Fibroblast of skin of scalp (primary cell): Measurements from ENCODE around the gene ANKS6.

Experiments
- DNase-seq: peaks from one replicate; pipeline ENCODE4 v3.0.0-alpha.2; 2013

The ANKS6 gene

DNA sequence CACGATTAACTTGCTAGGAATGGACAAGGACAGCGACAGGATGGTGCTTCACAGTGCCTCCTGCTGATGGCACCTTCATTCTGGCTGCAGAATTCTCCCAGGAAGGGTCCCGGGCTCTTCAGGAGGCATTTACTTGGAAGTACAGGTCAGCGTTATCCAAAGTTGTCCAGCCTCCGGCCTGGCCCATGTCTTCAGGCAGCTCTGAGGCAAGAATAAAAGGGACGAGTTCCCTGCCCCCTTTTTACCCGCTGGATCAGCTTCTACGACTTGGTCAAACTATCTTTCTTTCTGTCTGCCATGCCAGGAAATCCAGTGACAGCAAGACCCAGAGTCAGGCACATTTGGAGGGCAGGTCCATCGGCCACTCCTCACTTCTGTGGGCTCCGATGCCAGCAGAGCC, 64.3 kb downstream of the ANKS6 start:
- no peak for DNase-seq

- no peak for DNase-seq
Measured at GRCh38 chr9:98730871-98731270, 65.5 kb downstream of the ANKS6 start.

DNA sequence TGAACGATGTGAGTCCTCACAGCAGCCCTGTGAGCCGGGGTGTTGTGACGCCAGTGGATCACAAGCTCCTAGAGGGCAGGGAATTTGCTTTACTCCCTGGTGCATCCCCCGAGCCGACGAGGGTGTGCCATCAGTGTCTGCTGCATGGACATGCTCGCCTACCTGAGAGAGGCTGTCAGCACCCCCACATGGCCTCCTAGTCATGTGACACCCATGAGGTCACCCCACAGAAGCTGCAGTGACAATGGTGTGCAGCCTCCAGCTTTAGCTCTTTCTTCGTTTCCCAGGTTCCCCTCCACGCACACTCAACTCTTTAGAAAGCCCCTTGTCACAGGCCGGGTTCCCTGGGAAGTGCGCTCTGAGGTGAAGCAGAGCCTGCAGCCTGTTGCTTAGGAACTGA, 67.9 kb downstream of the ANKS6 start:
- no peak for DNase-seq

- DNase-seq = no peak
Measured at GRCh38 chr9:98727428-98727827, 68.9 kb downstream of the ANKS6 start.

DNA sequence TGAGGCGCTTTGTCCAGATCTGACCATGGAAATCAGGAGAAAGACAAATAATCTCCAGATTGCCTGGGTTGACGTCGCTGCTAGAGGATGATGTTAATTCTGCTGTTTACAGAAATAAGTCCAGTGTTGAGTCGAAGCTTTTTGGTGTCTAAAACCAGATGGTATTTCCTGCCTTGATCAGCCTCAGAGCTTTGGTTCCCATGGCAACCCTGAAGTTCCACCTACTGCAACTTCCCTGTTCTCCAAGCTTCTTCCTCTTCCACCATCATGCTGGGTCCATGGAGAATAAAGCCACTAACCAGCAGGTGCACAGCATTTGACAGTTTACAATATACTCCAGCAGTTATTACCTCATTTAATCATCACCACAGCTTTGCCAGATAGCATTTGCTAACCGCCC, 69.6 kb downstream of the ANKS6 start:
- DNase-seq = peak; percentile 39

- DNase-seq = no peak
Measured at GRCh38 chr9:98724810-98725530, 71.4 kb downstream of the ANKS6 start.

GRCh38 chr9:98721643-98722042, 74.7 kb downstream of the ANKS6 start:
- no peak for DNase-seq

GRCh38 chr9:98720402-98720801, 76.0 kb downstream of the ANKS6 start:
- no peak for DNase-seq

GRCh38 chr9:98719055-98719454, 77.3 kb downstream of the ANKS6 start:
- DNase-seq = no peak

DNA sequence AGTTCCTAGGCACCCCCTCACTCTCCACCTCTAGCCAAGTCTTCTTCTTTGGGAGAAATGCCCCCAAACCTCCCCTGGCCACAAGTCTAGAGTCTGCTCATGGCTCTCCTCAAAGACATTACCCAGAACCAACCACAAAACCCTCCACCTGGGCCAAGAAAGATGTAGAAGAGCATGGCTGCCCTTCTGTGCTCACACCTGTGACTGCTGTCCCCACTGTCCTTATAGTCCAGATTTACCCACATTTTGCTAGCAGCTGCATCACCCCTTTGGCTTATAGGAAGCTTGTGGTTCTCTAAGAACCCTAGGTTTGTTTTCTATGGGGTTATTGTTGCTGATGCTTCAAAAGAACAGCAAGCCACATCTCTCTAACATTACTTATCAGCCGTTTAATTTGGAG, 81.5 kb downstream of the ANKS6 start:
- no peak for DNase-seq

DNA sequence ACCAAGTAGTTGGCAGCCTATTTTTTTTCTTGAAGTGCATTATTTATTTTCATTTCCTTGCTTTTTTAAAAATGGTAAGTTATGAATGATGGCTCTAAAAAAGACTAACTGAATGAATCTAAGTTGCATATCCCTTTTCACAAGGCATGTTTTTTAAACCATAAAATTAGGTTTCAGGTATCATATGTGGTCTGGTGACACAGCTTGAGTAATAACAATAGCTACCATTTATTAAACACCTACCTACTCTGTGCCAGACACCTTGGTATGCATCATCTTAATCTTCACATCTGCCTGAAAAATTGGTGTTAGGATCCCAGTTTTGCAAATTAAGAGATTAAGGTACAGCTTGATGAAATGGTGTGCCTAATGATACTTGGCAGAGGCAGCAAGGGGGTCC, 83.4 kb downstream of the ANKS6 start:
- DNase-seq = no peak

- DNase-seq = peak; percentile 53
Measured at GRCh38 chr9:98709968-98710965, 86.1 kb downstream of the ANKS6 start.

DNA sequence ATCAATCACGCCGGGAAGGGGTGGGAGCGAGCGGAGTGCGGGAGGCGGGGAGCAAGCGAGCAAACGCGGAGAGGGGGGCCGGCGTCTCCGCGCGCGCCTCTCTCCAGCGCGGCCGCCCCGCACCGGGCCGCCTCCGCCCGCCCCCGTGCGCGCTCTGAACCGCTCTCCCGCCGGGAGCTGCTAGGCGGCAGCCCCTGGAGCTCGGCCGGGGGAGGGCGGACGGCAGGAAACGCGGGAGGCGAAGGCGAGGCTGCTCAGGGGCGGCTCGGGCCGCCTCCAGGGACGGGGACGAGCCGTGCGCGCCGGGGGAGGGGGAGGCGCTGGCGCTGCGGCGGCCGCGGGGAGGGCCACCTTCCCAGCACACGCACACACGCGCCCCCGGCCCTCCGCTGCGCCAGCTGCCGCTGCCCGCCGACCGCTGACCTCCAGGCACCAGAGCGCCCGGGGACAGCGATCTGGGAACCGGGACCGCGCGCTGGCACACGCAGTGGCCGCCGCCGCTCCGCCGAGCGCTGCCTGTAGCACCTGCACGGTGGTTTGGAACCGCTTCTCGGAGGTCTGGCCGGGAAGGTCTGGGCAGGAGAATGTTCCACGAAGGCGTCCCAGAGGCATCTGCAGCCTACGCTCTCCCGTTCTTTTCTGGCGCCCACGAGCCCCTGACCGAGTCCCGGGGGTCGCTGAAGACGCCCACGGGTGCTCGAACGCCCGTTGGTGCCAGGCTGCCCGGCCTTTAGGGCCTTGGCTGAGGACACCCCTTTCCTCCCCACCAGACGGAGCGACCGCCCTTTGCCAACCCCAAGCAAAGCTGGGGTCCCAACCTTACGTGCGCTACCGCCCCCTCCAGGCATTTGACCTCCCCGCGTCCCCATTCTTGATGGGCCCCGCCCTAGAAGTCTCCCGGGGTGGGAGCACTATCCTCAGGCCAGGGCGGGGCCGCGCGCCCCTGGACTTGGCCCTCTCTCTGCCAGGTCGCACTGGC, 87.1 kb downstream of the ANKS6 start, which contains the start of gene GABBR2:
GABBR2 (minus strand) TSS at position 3 of the 979 bp plus-strand sequence. CDS start 198 bp downstream, outside the sequence.
- no peak for DNase-seq

DNA sequence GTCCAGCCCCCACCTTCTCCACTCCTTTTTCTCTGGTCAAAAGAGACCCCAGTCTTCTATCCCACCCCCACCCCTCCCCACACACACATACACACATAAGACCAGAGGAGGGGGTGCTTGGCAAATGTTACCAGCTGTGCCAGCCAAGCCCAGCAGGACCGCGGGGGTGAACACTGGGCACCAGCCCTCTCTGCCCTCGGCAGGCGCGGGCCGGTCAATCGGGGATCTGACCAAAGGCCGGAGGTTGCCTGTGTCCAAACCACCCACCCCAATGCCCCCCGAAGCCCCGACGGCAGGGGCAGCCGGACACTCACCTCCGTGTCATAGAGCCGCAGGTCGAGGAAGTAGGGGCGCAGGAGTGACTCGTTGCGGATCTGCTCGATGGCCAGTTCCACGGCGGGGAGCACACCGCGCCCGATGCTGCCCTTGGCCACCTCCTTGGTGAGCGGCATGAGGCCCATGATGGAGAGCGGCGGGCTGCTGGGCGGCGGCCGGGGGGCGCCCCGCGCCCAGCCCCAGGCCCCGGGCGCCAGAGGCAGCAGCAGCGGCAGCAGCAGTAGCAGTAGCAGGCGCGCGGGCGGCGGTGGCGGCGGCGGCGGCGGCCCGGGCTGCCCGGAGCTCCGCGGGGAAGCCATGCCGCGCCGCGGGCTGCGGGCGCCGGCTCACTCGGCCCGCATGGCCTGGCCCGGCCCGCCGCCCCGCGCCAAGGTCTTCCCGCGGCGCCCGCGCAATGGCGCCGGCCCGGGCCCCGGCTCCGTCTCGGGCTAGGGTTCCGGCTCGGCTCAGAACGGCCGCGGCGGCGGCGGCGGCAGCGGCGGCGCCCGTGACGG, 88.0 kb downstream of the ANKS6 start:
- no peak for DNase-seq

DNA sequence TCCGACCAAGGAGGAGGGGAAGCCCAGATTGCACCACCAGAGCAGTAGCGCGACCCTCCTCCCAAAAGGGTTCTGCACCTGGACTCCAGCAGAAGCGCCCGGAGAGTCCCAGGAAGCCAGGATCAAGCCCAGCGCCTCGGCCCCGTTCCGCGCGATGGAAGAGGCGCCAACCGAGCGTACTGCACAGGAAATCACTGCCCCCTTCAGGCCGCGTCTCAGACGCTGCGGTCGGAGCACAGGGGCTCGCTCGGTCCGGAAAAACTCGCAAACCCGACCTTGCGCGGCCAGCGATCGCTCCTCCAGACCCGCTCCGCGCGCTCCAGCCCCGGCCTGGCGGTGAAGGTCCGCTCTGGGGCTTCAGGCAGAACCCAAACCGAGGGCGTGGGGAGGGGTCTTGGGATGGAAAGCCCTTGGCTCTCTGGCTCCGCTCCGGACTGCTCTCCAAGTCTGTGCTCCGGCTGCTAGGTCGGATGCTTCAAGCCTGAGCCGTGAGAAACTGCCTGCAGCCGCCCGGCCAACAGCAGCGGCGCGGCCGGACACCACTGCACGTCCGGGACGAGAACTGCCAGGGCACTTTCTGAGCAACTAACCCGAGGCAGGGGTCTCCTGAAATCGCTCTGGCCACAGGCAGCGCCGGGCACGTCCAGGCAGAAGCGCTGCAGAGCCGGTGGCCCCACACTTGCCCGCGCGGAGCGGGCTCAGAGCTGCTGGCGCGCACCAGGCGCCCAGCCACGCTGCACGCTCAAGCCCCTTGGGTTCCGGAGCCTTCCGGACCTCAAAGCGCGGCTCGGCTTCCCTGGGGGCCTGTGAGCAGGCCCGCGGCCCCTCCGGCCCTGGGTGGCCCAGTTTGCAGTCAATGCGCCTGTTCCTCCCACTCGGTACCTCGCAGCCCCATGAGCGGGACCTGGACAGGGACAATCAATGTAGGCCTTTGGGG, 88.9 kb downstream of the ANKS6 start:
- DNase-seq = peak; percentile 53

GRCh38 chr9:98706651-98707165, 89.6 kb downstream of the ANKS6 start:
- no peak for DNase-seq

GRCh38 chr9:98702835-98703380, 93.4 kb downstream of the ANKS6 start:
- no peak for DNase-seq

GRCh38 chr9:98702340-98702739, 94.0 kb downstream of the ANKS6 start:
- no peak for DNase-seq

DNA sequence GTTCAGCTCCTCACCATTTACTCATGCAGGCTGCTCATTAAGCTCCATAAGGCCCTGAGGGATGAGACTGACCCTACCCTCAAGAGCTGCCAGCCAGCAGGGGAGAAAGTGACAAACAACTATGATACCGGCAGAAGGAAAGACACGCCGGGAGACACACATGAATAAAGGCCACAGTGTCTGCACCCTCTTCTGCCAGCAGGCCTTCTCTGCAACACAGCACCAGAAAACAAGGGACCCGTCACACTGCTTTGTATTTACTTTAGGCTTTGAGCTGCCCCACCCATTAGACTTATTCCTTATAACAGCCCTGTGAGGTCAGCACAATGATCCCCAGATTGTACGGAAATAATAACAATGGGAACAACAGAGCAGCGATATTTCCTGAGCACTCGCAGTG, 94.8 kb downstream of the ANKS6 start:
- no peak for DNase-seq

- no peak for DNase-seq
Measured at GRCh38 chr9:98700801-98701200, 95.6 kb downstream of the ANKS6 start.
